ENCODE measurements around the gene SELENOO. TPM values are rescaled to one million over a fixed set of nuclear protein-coding genes. Genes with fewer than 3 reads are reported as not detected.

SELENOO gene
- total RNA-seq, 1 donor from 2014 or later: 23.8 TPM

DNA sequence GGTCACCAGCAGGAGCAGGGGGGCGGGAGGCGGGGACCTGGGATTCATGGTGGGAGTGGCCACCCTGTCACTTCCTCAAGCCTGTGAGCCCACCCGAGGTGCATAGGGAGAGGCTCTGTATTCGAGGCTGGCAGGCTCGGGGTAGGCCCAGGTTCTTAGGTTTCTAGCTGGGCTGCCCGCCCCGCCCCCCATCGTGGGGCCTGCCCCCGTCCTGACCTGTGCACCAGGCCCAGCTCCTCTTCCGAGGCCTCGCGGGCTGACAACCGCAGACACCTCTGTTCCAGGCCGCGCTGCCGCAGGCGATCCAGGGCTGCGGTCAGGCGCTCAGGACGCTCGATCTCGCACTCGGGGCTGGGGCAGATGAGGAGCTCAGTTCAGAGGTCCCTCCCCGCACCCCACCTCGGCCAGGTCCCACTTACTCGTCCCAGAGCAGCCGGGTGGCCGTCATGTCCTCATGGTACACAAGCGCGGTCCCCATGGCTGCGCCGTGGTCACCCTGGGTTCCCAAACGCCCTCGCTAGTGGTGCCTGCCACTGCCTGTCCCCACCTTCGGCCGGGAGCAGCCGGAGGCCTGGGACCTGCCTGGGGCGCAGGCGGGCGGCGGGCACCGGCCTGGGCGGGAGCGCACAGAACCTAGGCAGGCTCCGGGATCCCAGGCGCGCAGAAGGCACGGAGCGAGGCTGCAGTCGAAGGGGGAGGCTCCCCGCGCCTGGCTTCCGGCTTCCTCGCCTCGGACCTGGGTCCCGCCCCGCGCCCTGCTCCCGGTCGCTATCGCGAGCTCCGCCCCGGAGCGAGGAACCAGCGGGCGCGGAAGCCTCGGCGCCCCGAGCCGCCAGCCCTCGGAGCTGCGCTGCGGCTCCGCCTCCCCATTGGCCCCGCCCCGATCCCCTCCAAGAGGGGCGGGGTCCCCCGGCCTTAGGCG is 50.0 kb downstream of the SELENOO start, which contains the start of gene HDAC10:
Gene HDAC10 (minus strand): TSS at position 711 of the 922 bp plus-strand sequence. CDS start 233 bp downstream, at position 478.
- H3K36me3 Mint-ChIP-seq: no peaks in the 10 kb centered on the region
- DNase-seq (ENCODE audit: extremely low spot score, unreplicated experiment): no peak
- TF ChIP-seq, protein P1, sequence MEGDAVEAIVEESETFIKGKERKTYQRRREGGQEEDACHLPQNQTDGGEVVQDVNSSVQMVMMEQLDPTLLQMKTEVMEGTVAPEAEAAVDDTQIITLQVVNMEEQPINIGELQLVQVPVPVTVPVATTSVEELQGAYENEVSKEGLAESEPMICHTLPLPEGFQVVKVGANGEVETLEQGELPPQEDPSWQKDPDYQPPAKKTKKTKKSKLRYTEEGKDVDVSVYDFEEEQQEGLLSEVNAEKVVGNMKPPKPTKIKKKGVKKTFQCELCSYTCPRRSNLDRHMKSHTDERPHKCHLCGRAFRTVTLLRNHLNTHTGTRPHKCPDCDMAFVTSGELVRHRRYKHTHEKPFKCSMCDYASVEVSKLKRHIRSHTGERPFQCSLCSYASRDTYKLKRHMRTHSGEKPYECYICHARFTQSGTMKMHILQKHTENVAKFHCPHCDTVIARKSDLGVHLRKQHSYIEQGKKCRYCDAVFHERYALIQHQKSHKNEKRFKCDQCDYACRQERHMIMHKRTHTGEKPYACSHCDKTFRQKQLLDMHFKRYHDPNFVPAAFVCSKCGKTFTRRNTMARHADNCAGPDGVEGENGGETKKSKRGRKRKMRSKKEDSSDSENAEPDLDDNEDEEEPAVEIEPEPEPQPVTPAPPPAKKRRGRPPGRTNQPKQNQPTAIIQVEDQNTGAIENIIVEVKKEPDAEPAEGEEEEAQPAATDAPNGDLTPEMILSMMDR (conservative IDR thresholded peaks at IDR 0.05): no peak
- H3K4me1 Mint-ChIP-seq (ENCODE audit: unreplicated experiment): no peaks in the 10 kb centered on the region
- H3K27ac Mint-ChIP-seq: no peak within 1 kb of the TSS
- no peaks in the 10 kb centered on the region for H3K9me3 Mint-ChIP-seq
- no peaks in the 10 kb centered on the region for H3K27me3 Mint-ChIP-seq
- H3K4me3 Mint-ChIP-seq: peak within 1 kb of the TSS; percentile 87

DNA sequence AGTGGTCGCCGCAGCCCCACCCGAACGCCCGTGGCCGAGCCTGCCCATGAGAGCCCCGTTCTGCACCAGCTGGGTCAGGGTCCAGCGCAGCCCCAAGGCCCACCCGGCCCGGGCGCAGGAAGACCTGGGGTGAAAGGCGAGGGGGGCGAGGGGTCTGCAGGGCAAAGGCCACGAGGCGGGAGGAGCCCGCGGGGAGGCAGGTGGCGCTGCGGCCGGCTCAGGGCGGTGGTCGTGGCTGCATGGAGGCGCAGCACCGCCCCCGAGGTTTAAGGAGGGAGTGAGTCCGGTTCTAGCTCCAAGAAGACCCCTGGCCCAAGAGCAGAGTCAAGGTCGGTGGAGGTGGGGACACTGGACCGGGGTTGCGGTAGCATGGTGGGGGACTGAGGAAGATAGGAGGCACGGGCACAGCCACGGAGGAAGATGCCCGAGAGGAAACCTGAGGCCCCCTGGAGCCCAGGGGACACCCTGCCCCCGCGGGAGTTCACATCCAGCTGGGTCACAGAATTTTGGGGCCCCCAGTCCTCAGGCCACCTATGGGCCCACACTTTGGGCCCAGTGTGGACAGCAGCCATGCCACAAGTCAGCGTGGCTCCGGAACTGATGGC is 50.8 kb downstream of the SELENOO start:
- Mint-ChIP-seq H3K4me1 (ENCODE audit: unreplicated experiment) (no peaks in the 10 kb centered on the region), H3K4me3 (no peak overlapping the region), H3K27me3 (no peaks in the 10 kb centered on the region), H3K36me3 (no peaks in the 10 kb centered on the region), H3K27ac (no peak overlapping the region), H3K9me3 (no peaks in the 10 kb centered on the region)
- no peak for DNase-seq (ENCODE audit: extremely low spot score, unreplicated experiment)
- TF ChIP-seq, protein P1 (conservative IDR thresholded peaks at IDR 0.05): no peak

DNA sequence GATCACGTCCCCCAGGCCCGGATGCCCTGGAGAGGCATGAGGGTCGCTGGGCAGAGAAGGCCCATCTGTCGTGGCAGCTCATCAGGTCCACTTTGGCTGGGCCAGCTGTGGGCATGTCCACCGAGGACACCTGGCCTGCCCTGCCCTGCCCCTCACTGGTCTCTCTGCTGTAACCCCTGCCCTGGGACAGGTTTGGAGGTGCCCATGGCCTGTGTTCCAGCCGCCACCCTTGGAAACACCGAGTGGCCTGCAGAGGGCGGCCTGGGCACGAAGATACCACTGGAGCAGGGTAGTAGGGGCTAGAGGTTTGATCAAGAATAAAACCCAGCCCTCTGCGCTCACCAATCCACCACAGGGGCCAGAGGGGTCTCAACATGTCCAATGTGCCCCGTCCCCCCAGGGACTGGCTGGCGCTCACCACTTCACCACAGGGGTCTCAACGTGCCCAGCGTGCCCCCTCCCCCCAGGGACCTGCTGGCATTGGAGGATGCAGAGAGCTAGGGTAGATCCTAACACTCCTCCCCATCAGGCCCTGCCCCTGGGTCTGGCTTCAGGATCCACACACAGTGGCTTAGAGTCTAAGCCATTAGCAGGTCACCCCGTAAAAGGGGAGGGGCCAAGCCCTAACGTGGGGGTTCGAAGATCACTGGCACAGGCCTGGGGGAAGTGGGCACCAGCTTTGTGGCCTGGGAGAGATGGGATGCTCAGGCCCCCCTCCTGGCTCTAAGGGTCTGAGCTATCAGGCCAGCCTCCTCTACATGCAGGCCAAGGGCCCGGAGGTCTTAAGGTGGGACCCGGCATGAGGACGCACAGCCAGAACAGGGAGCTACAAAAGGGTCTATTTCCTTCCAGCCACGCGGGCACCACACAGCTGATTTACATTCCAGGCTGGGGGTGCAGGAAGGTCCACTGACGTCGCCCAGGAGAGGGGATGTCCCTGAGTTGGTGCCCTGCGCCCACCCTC is 51.6 kb downstream of the SELENOO start:
- DNase-seq (ENCODE audit: extremely low spot score, unreplicated experiment): no peak
- H3K36me3 Mint-ChIP-seq: no peaks in the 10 kb centered on the region
- no peaks in the 10 kb centered on the region for H3K27me3 Mint-ChIP-seq
- no peak overlapping the region for H3K27ac Mint-ChIP-seq
- TF ChIP-seq, protein P1 (conservative IDR thresholded peaks at IDR 0.05): peak; percentile 74
- H3K4me3 Mint-ChIP-seq: peak overlapping the region; percentile 62
- H3K4me1 Mint-ChIP-seq (ENCODE audit: unreplicated experiment): no peaks in the 10 kb centered on the region
- no peaks in the 10 kb centered on the region for H3K9me3 Mint-ChIP-seq

DNA sequence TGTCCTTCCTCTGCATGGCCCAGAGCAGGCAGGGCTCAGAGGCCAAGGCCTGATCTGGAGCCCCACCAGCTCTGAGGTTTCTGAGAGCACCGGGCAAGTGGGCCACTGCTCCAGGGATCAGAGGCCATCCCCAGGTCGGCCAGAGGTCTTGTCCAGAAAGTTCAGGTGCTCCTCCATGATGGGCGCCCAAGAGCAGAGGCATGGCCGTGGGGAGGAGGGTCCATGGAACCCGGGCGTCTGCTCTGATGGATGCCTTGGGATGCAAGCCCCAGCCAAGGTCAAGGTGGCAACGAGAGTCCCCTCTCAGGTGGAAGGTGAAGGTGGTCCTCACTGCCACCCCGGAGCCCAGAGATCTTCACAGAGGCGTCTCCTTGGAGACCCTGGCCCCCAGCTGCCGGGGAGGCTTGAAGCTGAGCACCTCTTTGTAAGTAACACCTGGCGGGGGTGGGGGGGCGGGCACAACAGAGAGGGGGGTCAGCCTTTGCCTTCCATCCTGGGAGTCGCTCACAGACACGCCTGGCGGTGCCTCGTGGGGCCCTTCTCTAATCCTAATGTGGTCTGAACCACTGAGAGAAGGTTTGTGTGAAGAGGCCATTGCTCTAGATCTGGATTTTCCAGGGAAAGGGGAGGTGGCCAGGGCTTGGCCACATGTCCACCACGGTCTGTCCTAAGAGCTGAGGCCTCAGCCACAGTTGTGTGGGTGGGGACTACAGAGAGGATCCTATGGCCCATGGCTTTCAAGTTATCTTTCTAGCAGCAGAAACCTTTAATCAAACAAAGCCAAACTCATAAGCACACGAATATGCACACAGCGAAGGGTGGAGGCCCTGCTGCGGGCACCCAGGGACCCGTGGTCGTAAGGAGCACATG is 52.5 kb downstream of the SELENOO start:
- TF ChIP-seq, protein P1 (conservative IDR thresholded peaks at IDR 0.05): no peak
- Mint-ChIP-seq H3K4me3 (no peak overlapping the region), H3K9me3 (no peaks in the 10 kb centered on the region), H3K27ac (no peak overlapping the region), H3K27me3 (no peaks in the 10 kb centered on the region), H3K36me3 (no peaks in the 10 kb centered on the region), H3K4me1 (ENCODE audit: unreplicated experiment) (no peaks in the 10 kb centered on the region)
- no peak for DNase-seq (ENCODE audit: extremely low spot score, unreplicated experiment)
